Measurements from ENCODE around the gene CHTF18. TPM values are rescaled to one million over a fixed set of nuclear protein-coding genes. Genes with fewer than 3 reads are reported as not detected.

Gene CHTF18
- total and polyA plus RNA-seq, 9 of the 15 experiments (the other 6 are each of a cell fraction or from before 2014, with no cell fraction given) = 2.5 to 123 (median 17.0) TPM

DNA sequence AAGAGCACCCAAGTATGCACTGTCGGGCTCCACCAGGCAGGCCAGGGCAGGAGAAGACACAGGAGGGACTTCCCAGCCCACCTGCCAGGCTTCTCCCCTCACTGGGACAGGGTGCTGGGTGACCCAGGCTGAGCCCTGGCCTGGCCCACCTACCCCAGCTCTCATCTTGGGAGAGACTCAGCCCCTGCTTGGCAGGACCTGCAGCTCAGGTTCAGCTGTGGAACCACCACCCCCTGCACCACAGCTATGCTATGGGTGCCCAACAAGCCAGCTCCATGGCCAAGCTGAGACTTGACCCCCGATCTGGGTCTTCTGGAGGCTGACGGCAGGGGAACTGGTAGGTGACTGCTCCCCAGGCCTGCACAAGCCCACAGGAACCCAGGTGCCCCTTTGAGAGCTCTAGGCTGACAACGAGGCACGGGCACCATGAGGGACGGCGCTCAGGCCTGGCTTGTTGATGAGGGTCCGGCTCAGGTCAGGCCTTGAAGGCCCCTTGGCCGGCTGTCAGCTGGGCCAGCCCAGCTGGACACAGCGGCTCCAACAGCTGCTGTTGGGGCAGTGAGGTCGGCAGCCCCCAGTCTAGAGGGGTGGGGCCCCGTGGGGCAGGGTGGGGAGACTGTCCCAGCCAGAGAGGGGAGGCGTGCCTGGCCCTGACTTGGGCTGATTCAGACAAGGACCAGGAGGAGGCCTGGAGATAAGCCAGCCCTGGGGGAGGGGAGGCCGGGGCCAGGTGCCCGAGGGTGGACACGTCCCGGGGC is 4.8 kb upstream of the CHTF18 start (continued):
- TF ChIP-seq, protein P1, sequence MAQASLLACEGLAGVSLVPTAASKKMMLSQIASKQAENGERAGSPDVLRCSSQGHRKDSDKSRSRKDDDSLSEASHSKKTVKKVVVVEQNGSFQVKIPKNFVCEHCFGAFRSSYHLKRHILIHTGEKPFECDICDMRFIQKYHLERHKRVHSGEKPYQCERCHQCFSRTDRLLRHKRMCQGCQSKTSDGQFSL (CRISPR knock-in tag; IDR thresholded peaks at IDR 0.05) = no peak
- TF ChIP-seq, protein P1 (tag; IDR thresholded peaks at IDR 0.05) = no peak
- peak; percentile 67 for TF ChIP-seq NCOR1 (IDR thresholded peaks at IDR 0.05)
- TF ChIP-seq TAL1 (IDR thresholded peaks at IDR 0.05) = peak; percentile 45; the same call in 1 of the 2 replicates
- TF ChIP-seq ZNF3 (CRISPR knock-in tag; IDR thresholded peaks at IDR 0.05) = no peak
- TF ChIP-seq LCOR (CRISPR knock-in tag; IDR thresholded peaks at IDR 0.05) = no peak
- no peak for TF ChIP-seq U2AF1 (optimal IDR thresholded peaks at IDR 0.05; ENCODE audit: low read depth, low read length)
- no peak for TF ChIP-seq MYC (IDR thresholded peaks at IDR 0.05; ENCODE audit: low read depth, low read length)
- no peak for TF ChIP-seq MYC (CRISPR knock-in tag; IDR thresholded peaks at IDR 0.05; ENCODE audit: borderline replicate concordance, low read depth)
- no peak for TF ChIP-seq ZNF507 (tag; conservative IDR thresholded peaks at IDR 0.05)
- peak; percentile 61 for TF ChIP-seq ARID1B (IDR thresholded peaks at IDR 0.05)
- no peak for TF ChIP-seq MTA3 (IDR thresholded peaks at IDR 0.05; ENCODE audit: borderline replicate concordance)
- no peak for TF ChIP-seq MAFF (IDR thresholded peaks at IDR 0.05; ENCODE audit: low read length)
- TF ChIP-seq GATA2 (CRISPR knock-in tag; IDR thresholded peaks at IDR 0.05) = 0 out of 2 replicates have a peak, but pooled peaks have one; percentile 38
- TF ChIP-seq XRCC3 (IDR thresholded peaks at IDR 0.05) = no peak
- TF ChIP-seq MYBL2 (IDR thresholded peaks at IDR 0.05; ENCODE audit: low read depth) = no peak
- TF ChIP-seq MYBL2 (CRISPR knock-in tag; IDR thresholded peaks at IDR 0.05; ENCODE audit: borderline replicate concordance) = no peak
- no peak for TF ChIP-seq FIP1L1 (IDR thresholded peaks at IDR 0.05; ENCODE audit: low read depth, low read length, poor library complexity, severe bottlenecking)
- TF ChIP-seq CBFA2T2 (conservative IDR thresholded peaks at IDR 0.05) = peak; percentile 69
- no peak for TF ChIP-seq HLTF (IDR thresholded peaks at IDR 0.05)
- TF ChIP-seq MTA2 (IDR thresholded peaks at IDR 0.05; ENCODE audit: low read depth) = 0 out of 2 replicates have a peak, but pooled peaks have one; percentile 14
- 0 out of 2 replicates have a peak, but pooled peaks have one; percentile 9 for TF ChIP-seq CXXC5 (CRISPR knock-in tag; IDR thresholded peaks at IDR 0.05)
- peak; percentile 47; the same call in 1 of the 2 replicates for TF ChIP-seq SMAD4 (CRISPR knock-in tag; conservative IDR thresholded peaks at IDR 0.05)
- no peak for TF ChIP-seq ZNF354B (CRISPR knock-in tag; IDR thresholded peaks at IDR 0.05)
- TF ChIP-seq GATAD2B (IDR thresholded peaks at IDR 0.05; ENCODE audit: borderline replicate concordance) = no peak
- TF ChIP-seq POLR2G (IDR thresholded peaks at IDR 0.05; ENCODE audit: low read depth, low read length) = peak; percentile 55
- TF ChIP-seq, protein P2, sequence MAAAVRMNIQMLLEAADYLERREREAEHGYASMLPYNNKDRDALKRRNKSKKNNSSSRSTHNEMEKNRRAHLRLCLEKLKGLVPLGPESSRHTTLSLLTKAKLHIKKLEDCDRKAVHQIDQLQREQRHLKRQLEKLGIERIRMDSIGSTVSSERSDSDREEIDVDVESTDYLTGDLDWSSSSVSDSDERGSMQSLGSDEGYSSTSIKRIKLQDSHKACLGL (CRISPR knock-in tag; IDR thresholded peaks at IDR 0.05; ENCODE audit: borderline replicate concordance, poor library complexity, severe bottlenecking) = no peak
- TF ChIP-seq TCF3 (CRISPR knock-in tag; IDR thresholded peaks at IDR 0.05) = peak; percentile 60
- no peak for TF ChIP-seq TEAD1 (CRISPR knock-in tag; IDR thresholded peaks at IDR 0.05)
